Effector memory CD4-positive, alpha-beta T cell (primary cell): Measurements from ENCODE around the gene WDR49.

Source experiments
- DNase-seq, 3 donors: peaks; one replicate each; pipeline ENCODE4 v3.0.0-alpha.2; 2020
- H3K27ac ChIP-seq: 2 replicates; pipeline ENCODE4 v1.7.0; 2013; ENCODE audit warnings: mild to moderate bottlenecking, low read length, moderate library complexity; ENCODE audit not compliant: insufficient read depth, poor library complexity, severe bottlenecking
- H3K27me3 ChIP-seq: replicated peaks from 2 replicates; pipeline ENCODE4 v1.7.0; 2013; ENCODE audit warnings: mild to moderate bottlenecking, low read length; ENCODE audit not compliant: insufficient read depth, control insufficient read depth, poor library complexity, severe bottlenecking
- H3K36me3 ChIP-seq: 2 replicates; pipeline ENCODE4 v1.7.0; 2013; ENCODE audit warnings: mild to moderate bottlenecking, low read length, moderate library complexity; ENCODE audit not compliant: control insufficient read depth, insufficient read depth
- H3K4me1 ChIP-seq: 2 replicates; pipeline ENCODE4 v1.7.0; 2013; ENCODE audit warnings: low read length, mild to moderate bottlenecking; ENCODE audit not compliant: control insufficient read depth, insufficient read depth, poor library complexity, severe bottlenecking
- H3K4me3 ChIP-seq: 2 replicates; pipeline ENCODE4 v1.7.0; 2013; ENCODE audit warnings: low read length, low read depth, mild to moderate bottlenecking; ENCODE audit not compliant: insufficient read depth, poor library complexity, severe bottlenecking
- H3K9me3 ChIP-seq: 2 replicates; pipeline ENCODE4 v1.7.0; 2013; ENCODE audit warnings: mild to moderate bottlenecking, low read length, moderate library complexity; ENCODE audit not compliant: control insufficient read depth

The WDR49 gene

DNA sequence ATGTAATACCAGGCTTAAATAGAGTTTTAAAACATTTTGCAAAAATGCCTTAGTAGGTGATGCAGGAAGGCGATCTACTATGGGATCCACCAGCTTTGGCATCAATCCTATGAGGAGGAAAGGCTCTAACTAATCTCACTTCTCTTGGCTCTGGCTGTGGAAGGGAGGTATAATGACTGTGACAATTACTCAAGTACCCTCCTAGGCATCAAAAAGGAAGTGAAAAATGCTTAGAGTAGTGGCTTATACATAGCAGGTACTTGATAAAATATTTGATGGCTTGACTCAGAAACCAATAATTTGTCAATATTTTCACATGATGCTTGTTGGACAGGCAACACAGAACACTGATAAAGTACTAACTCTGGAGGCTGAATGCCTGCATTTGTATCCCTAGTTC lies 145.8 kb downstream of the WDR49 start:
- no peaks in the 10 kb centered on the region for H3K9me3 ChIP-seq

DNA sequence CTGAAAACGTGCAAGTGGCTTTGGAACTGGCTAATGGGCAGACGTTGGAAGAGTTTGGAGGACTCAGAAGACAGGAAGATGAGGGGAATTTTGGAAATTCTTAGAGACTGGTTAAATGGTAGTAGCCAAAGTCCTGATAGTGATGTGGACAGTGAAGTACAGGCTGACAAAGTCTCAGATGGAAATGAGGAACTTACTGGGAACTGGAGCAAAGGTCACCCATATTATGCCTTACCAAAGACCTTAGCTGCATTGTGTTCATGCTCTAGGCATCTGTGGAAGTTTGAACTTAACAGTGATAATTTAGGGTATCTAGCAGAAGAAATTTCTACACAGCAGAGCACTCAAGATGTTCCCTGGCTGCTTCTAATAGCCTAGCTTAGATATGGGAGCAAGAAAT lies 151.3 kb downstream of the WDR49 start:
- Histone ChIP-seq H3K27me3 (no peaks in the 10 kb centered on the region), H3K27ac (no peak overlapping the region), H3K36me3 (no peaks in the 10 kb centered on the region), H3K9me3 (no peaks in the 10 kb centered on the region), H3K4me1 (no peaks in the 10 kb centered on the region), H3K4me3 (no peak overlapping the region)
- no peak for DNase-seq

More for the DNA sequence above, 145.8 kb downstream of the WDR49 start:
- Histone ChIP-seq H3K36me3 (no peaks in the 10 kb centered on the region), H3K27me3 (no peaks in the 10 kb centered on the region), H3K27ac (no peak overlapping the region), H3K4me3 (no peak overlapping the region), H3K4me1 (no peaks in the 10 kb centered on the region)
- no peak for DNase-seq

DNA sequence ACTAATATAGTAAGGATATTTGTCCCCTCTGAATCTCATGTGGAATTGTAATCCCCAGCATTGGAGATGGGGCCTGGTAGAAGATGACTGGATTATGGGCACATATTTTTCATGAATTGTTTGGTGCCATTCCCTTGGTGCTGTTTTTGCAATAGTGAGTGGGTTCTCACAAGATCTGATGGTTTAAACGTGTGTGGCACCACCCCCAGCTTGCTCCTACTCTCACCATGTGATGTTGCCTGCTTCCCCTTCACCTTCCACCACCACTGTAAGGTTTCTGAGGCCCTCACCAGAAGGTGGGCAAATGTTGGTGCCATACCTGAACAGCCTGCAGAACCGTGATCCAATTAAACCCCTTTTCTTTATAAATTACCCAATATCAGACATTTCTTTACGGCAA lies 151.8 kb downstream of the WDR49 start:
- Histone ChIP-seq H3K9me3 (no peaks in the 10 kb centered on the region), H3K4me3 (no peak overlapping the region), H3K4me1 (no peaks in the 10 kb centered on the region), H3K27me3 (no peaks in the 10 kb centered on the region), H3K36me3 (no peaks in the 10 kb centered on the region), H3K27ac (no peak overlapping the region)
- no peak for DNase-seq

DNA sequence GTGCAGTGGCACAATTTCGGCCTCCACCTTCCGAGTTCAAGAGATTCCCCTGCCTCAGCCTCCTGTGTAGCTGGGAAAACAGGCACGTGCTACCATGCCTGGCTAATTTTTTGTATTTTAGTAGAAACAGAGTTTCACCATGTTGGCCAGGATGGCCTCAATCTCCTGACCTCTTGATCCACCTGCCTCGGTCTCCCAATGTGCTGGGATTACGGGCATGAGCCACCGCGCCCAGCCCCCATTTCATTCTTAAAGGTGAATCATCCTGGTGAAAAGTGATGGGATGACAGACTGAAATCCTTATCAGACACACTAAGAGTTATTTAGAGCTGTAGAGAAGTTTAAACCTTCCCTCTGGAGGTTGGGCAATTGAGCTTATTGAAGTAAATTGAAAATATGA lies 155.8 kb downstream of the WDR49 start:
- DNase-seq, result no peak
- H3K27me3 ChIP-seq, result no peaks in the 10 kb centered on the region
- H3K4me3 ChIP-seq, result no peak overlapping the region
- H3K36me3 ChIP-seq, result no peaks in the 10 kb centered on the region
- H3K27ac ChIP-seq, result no peak overlapping the region
- no peaks in the 10 kb centered on the region for H3K9me3 ChIP-seq
- no peaks in the 10 kb centered on the region for H3K4me1 ChIP-seq

DNA sequence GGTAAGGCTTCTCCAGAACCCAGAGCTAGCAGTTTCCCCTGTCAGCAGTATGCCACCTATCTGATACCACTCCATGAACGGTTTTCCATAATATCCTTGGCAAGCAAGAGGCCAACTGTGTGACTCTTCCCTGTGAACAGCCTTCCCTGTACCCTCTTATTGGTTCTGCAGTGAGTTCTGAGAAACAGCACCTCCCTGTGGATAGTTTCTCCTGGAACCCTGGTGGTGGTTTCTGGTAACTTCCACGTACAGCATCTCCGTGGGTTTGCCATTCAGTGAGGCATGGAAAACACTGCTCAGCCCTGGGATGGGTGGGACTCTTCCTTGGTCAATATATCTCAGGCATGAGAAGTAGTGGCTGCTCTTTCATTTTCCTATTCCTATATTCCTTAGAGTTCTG lies 160.5 kb downstream of the WDR49 start:
- H3K27ac ChIP-seq, result no peak overlapping the region
- H3K36me3 ChIP-seq, result no peaks in the 10 kb centered on the region
- DNase-seq, result no peak

DNA sequence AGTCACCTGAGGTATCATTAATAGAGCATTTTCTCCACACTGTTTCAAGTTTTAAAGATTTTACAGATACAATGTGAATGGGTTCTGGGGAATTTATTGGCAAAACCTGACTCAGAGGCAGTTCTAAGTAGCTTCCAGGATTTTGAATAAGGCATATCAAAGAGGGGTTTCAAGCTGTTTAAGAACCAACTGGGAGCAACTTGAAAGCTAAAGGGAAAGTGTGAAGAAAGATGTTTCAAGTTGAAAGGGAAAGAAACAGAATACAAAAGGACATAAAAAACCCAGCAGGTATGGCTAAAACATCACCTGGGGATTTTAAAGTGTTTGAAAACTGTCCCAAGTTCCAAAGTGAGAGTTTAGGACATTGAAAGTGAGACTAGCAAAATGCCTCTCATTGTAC lies 162.1 kb downstream of the WDR49 start:
- H3K27ac ChIP-seq, result no peak overlapping the region
- H3K9me3 ChIP-seq, result no peaks in the 10 kb centered on the region
- no peaks in the 10 kb centered on the region for H3K36me3 ChIP-seq
- H3K27me3 ChIP-seq, result no peaks in the 10 kb centered on the region
- H3K4me1 ChIP-seq, result no peaks in the 10 kb centered on the region
- DNase-seq, result no peak
- H3K4me3 ChIP-seq, result no peak overlapping the region

More for the DNA sequence above, 160.5 kb downstream of the WDR49 start:
- Histone ChIP-seq H3K4me3 (no peak overlapping the region), H3K4me1 (no peaks in the 10 kb centered on the region), H3K27me3 (no peaks in the 10 kb centered on the region), H3K9me3 (no peaks in the 10 kb centered on the region)

DNA sequence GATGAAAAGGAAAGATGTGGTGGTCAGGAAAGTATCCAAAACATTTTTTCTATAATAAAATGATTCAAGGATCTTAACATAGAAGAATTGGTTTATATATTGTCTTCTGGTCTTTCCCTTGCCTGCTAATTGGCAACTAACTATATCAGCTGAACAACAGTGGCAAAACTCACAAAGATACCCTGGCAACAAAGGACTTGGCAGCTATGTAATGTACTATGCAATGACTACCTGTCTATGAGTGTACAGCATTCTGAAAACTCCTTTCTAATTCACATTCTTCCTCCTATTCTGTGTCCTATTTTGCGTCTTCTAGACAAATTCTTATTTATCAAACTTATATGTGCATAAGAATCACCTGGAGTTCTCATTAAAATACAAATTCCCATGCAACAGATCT lies 164.2 kb downstream of the WDR49 start:
- H3K4me1 ChIP-seq, result no peaks in the 10 kb centered on the region

DNA sequence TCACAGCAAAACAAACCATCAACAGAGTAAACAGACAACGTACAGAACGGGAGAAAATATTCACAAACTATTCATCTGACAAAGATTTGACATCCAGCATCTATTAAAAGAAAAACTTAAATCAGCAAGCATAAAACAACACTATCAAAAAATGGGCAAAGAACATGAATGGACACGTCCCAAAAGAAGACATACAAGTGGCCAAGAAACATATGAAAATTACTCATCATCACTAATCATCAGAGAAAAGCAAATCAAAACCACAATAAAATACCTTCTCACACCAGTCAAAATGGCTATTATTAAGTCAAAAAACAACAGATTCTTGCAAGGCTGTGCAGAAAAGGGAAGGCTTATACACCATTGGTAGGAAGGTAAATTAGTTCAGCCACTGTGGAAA lies 166.2 kb downstream of the WDR49 start:
- Histone ChIP-seq H3K36me3 (no peaks in the 10 kb centered on the region), H3K4me1 (no peaks in the 10 kb centered on the region), H3K27ac (no peak overlapping the region), H3K27me3 (no peaks in the 10 kb centered on the region), H3K4me3 (no peak overlapping the region), H3K9me3 (no peaks in the 10 kb centered on the region)
- DNase-seq, result no peak

More for the DNA sequence above, 164.2 kb downstream of the WDR49 start:
- H3K27ac ChIP-seq, result no peak overlapping the region
- H3K27me3 ChIP-seq, result no peaks in the 10 kb centered on the region
- no peaks in the 10 kb centered on the region for H3K9me3 ChIP-seq
- H3K36me3 ChIP-seq, result no peaks in the 10 kb centered on the region
- H3K4me3 ChIP-seq, result no peak overlapping the region
- DNase-seq, result no peak

DNA sequence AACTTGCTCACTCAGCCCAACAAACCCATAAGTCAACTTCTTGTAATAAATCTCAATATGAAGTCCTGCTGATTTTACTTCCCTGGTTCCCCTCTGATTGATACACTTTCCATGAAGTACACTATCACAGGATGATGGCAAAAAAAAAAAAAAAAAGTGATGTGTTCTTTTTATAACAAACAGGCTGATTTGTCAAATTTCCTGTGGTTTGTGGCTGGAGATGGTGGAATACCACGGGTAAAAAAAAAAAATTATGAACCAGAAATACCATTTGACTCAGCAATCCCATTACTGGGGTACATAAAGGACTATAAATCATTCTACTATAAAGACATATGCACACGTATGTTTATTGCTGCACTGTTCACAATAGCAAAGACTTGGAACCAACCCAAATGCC lies 169.2 kb downstream of the WDR49 start:
- no peak for DNase-seq
- Histone ChIP-seq H3K9me3 (no peaks in the 10 kb centered on the region), H3K27me3 (no peaks in the 10 kb centered on the region), H3K36me3 (no peaks in the 10 kb centered on the region), H3K4me3 (no peak overlapping the region), H3K27ac (no peak overlapping the region), H3K4me1 (no peaks in the 10 kb centered on the region)

DNA sequence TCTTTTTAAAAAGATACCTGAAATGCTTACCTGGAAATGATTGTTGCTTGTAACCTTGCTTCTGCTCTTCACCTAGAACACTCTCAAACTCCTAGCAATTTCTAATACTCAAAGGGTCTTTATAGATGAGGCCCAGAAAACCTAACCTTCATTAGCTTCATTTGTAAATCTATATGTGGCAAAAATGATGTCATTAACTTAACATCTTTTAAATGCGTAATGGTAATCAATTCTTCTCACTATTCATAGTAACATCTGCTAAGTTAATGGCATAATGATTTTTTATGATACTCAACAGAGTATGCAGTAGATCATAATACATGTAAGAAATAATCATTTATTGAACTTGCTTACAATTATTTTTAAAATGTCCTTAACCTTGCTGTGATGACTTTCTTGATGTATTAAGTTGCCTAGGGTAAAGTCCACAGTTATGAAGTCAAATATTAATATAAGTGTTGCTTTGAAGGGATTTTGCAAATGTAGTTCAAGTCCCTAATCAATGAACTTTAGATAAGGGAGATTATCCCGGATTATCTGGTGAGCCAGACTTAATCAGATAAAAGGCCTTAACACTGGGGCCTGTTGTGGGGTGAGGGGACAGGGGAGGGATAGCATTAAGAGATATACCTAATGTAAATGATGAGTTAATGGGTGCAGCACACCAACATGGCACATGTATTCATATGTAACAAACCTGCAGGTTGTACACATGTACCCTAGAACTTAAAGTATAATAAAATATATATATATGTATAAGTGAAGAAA lies 169.8 kb downstream of the WDR49 start:
- DNase-seq, result no peak
- Histone ChIP-seq H3K4me1 (no peaks in the 10 kb centered on the region), H3K27ac (no peak overlapping the region), H3K9me3 (no peaks in the 10 kb centered on the region), H3K4me3 (no peak overlapping the region), H3K36me3 (no peaks in the 10 kb centered on the region), H3K27me3 (no peaks in the 10 kb centered on the region)
